Right hindlimb (tissue), 1 donor: Measurements from ENCODE around the gene RTKN2.
"Not testable (repeated sequence)": the region's sequence is repeated elsewhere in the genome, so short reads cannot be mapped to it uniquely, and the experiment has no call there.

Experiments
- DNase-seq: peaks from one replicate; pipeline ENCODE4 v3.0.0-alpha.2; 2018

Gene RTKN2

GRCh38 chr10:62268399-62269114 is at the start of gene RTKN2:
TSS of gene RTKN2 (minus strand) at chr10:62268844. CDS start at chr10:62268610, 234 bp downstream.
- peak; percentile 93 for DNase-seq

GRCh38 chr10:62317257-62317656 is 48.6 kb upstream of the RTKN2 start:
- DNase-seq: no peak

GRCh38 chr10:62309254-62309653 is 40.6 kb upstream of the RTKN2 start:
- DNase-seq: no peak

- no peak for DNase-seq
Measured at GRCh38 chr10:62308101-62308500, 39.5 kb upstream of the RTKN2 start.

GRCh38 chr10:62307635-62308034 is 39.0 kb upstream of the RTKN2 start:
- DNase-seq: no peak

- no peak for DNase-seq
Measured at GRCh38 chr10:62306663-62307062, 38.0 kb upstream of the RTKN2 start.

GRCh38 chr10:62305813-62306212 is 37.2 kb upstream of the RTKN2 start:
- DNase-seq: no peak

- DNase-seq: no peak
Measured at GRCh38 chr10:62303922-62304321, 35.3 kb upstream of the RTKN2 start.

- no peak for DNase-seq
Measured at GRCh38 chr10:62302760-62303159, 34.1 kb upstream of the RTKN2 start.

- DNase-seq: no peak
Measured at GRCh38 chr10:62297857-62298256, 29.2 kb upstream of the RTKN2 start.

GRCh38 chr10:62284221-62284620 is 15.6 kb upstream of the RTKN2 start:
- DNase-seq: no peak

GRCh38 chr10:62281348-62281747 is 12.7 kb upstream of the RTKN2 start:
- not testable (repeated sequence) for DNase-seq

- DNase-seq: not testable (repeated sequence)
Measured at GRCh38 chr10:62280392-62280791, 11.7 kb upstream of the RTKN2 start.

GRCh38 chr10:62278441-62278910 is 9.8 kb upstream of the RTKN2 start:
- DNase-seq: no peak

GRCh38 chr10:62277971-62278370 is 9.3 kb upstream of the RTKN2 start:
- DNase-seq: no peak

- DNase-seq: no peak
Measured at GRCh38 chr10:62270020-62270419, 1.4 kb upstream of the RTKN2 start.

GRCh38 chr10:62268027-62268398 is 631 bp downstream of the RTKN2 start:
- no peak for DNase-seq

- DNase-seq: no peak
Measured at GRCh38 chr10:62266611-62267010, 2.0 kb downstream of the RTKN2 start.

GRCh38 chr10:62266147-62266546 is 2.5 kb downstream of the RTKN2 start:
- DNase-seq: no peak

- no peak for DNase-seq
Measured at GRCh38 chr10:62264702-62265436, 3.8 kb downstream of the RTKN2 start.

GRCh38 chr10:62264126-62264525 is 4.5 kb downstream of the RTKN2 start:
- DNase-seq: no peak

- DNase-seq: no peak
Measured at GRCh38 chr10:62261666-62262065, 7.0 kb downstream of the RTKN2 start.

GRCh38 chr10:62259998-62260397 is 8.6 kb downstream of the RTKN2 start:
- DNase-seq: no peak

GRCh38 chr10:62259456-62259855 is 9.2 kb downstream of the RTKN2 start:
- no peak for DNase-seq
